ENCODE data around the gene ABI3BP. TPM values are rescaled to one million over a fixed set of nuclear protein-coding genes. Genes with fewer than 3 reads are reported as not detected.

ABI3BP gene
- total and polyA plus RNA-seq, 10 of the 15 experiments (the other 5 are each of a cell fraction or from before 2014, with no cell fraction given): 0.03 to 0.42 (median 0.11) TPM; not detected in 4

GRCh38 chr3:100706365-100706764 lies 286.9 kb downstream of the ABI3BP start:
- no peak overlapping the region for H2AFZ ChIP-seq (ENCODE audit: control insufficient read depth, low read depth, low read length)
- intact Hi-C loops (cut with micrococcal nuclease; ENCODE audit: unreplicated experiment): no loop called here
- RAD21 ChIA-PET (ENCODE audit: unreplicated experiment): interaction anchor here (1.2 kb wide), 2 partner anchors 91 to 244 kb away, joined by 3 read pairs; no protein-coding TSS in a partner anchor

GRCh38 chr3:100703865-100704264 lies 289.4 kb downstream of the ABI3BP start:
- ChIA-PET SMC1A (ENCODE audit: uncharacterized antibody, unreplicated experiment) (interaction anchor here (0.8 to 1.3 kb wide), 3 partner anchors 10 to 50 kb away, joined by 3 read pairs; no protein-coding TSS in a partner anchor), RAD21 (ENCODE audit: unreplicated experiment) (interaction anchor here (1.4 kb wide), 1 partner anchor 23 kb away, joined by 5 read pairs; no protein-coding TSS in a partner anchor), CTCF (interaction anchor here (0.8 to 1.7 kb wide), 2 partner anchors 32 to 93 kb away, joined by 3 to 7 read pairs; no protein-coding TSS in a partner anchor), POLR2A (no interaction called here)
- H3K27ac ChIP-seq (ENCODE audit: control insufficient read depth, insufficient read depth): no peak overlapping the region
- H4K20me1 ChIP-seq (ENCODE audit: control insufficient read depth, insufficient read depth): no peaks in the 10 kb centered on the region
- 46% methylated on average over 4 of the region's 4 CpGs for WGBS (ENCODE audit: insufficient coverage, insufficient replicate concordance, low lambda C conversion rate, missing lambda C conversion rate)
- intact Hi-C loops (cut with micrococcal nuclease; ENCODE audit: unreplicated experiment) (no loop called here), in situ Hi-C loops (cut with MboI) (no loop called here)
- no peak for FAIRE-seq
- no peaks in the 10 kb centered on the region for H3K27me3 ChIP-seq (replicated peaks in 1 of 2; ENCODE audit: control insufficient read depth in 2 of 2, insufficient read depth in 2 of 2, low read length in 1 of 2)
- H3K9me3 ChIP-seq (replicated peaks; ENCODE audit: control insufficient read depth, insufficient read depth, low read length): no peaks in the 10 kb centered on the region; the same call in 2 of the 3 replicates
- no peak for DNase-seq (ENCODE audit: low read depth, low spot score)
- H3K36me3 ChIP-seq (ENCODE audit: control insufficient read depth in 2 of 2, insufficient read depth in 2 of 2, low read length in 1 of 2): no peaks in the 10 kb centered on the region
- BruUV-seq (replicated peaks): no TSS peak
- no peak overlapping the region for H3K4me3 ChIP-seq
- no peak overlapping the region for H3K9ac ChIP-seq (ENCODE audit: control insufficient read depth, insufficient read depth, low read length)
- no peak overlapping the region for H3K4me2 ChIP-seq (ENCODE audit: control insufficient read depth, insufficient read depth)
- ATAC-seq: no peak
- H3K79me2 ChIP-seq (ENCODE audit: control insufficient read depth, insufficient read depth, low read length): no peaks in the 10 kb centered on the region
- H2AFZ ChIP-seq (ENCODE audit: control insufficient read depth, low read depth, low read length): no peak overlapping the region
- peaks cover 7% of the 10 kb centered on the region for H3K4me1 ChIP-seq (ENCODE audit: control insufficient read depth, insufficient read depth, low read length)
- TF ChIP-seq, protein P1, sequence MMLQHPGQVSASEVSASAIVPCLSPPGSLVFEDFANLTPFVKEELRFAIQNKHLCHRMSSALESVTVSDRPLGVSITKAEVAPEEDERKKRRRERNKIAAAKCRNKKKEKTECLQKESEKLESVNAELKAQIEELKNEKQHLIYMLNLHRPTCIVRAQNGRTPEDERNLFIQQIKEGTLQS (IDR thresholded peaks at IDR 0.05; ENCODE audit: borderline replicate concordance, extremely low read depth, low read depth, low read length): no peak
- TF ChIP-seq MYC (IDR thresholded peaks at IDR 0.05; ENCODE audit: insufficient read depth, insufficient read length, insufficient replicate concordance, low read length, severe bottlenecking): no peak
- no peak for TF ChIP-seq SMARCA5 (IDR thresholded peaks at IDR 0.05)
- no peak for TF ChIP-seq PAX5 (IDR thresholded peaks at IDR 0.05; ENCODE audit: borderline replicate concordance, low read depth, low read length)
- TF ChIP-seq SUZ12 (IDR thresholded peaks at IDR 0.05; ENCODE audit: unreplicated experiment): no peak
- no peak for TF ChIP-seq KDM1A (IDR thresholded peaks at IDR 0.05; ENCODE audit: borderline replicate concordance)
- no peak for TF ChIP-seq ATF2 (IDR thresholded peaks at IDR 0.05; ENCODE audit: low read length)
- TF ChIP-seq PML (IDR thresholded peaks at IDR 0.05; ENCODE audit: low read length): no peak
- TF ChIP-seq ZBED1 (IDR thresholded peaks at IDR 0.05; ENCODE audit: borderline replicate concordance): no peak
- TF ChIP-seq GATAD2B (conservative IDR thresholded peaks at IDR 0.05; ENCODE audit: low read depth): no peak

More at GRCh38 chr3:100706365-100706764, 286.9 kb downstream of the ABI3BP start:
- DNase-seq (ENCODE audit: low read depth, low spot score) (no peak), ATAC-seq (no peak), FAIRE-seq (no peak)
- Histone ChIP-seq H3K4me1 (ENCODE audit: control insufficient read depth, insufficient read depth, low read length) (peaks cover 9% of the 10 kb centered on the region), H3K27ac (ENCODE audit: control insufficient read depth, insufficient read depth) (no peak overlapping the region), H3K36me3 (ENCODE audit: control insufficient read depth in 2 of 2, insufficient read depth in 2 of 2, low read length in 1 of 2) (no peaks in the 10 kb centered on the region), H3K4me2 (ENCODE audit: control insufficient read depth, insufficient read depth) (no peak overlapping the region), H3K4me3 (no peak overlapping the region), H3K79me2 (ENCODE audit: control insufficient read depth, insufficient read depth, low read length) (peaks cover 19% of the 10 kb centered on the region), H3K9me3 (replicated peaks; ENCODE audit: control insufficient read depth, insufficient read depth, low read length) (no peaks in the 10 kb centered on the region; the same call in 1 of the 3 replicates), H3K27me3 (replicated peaks in 1 of 2; ENCODE audit: control insufficient read depth in 2 of 2, insufficient read depth in 2 of 2, low read length in 1 of 2) (no peaks in the 10 kb centered on the region), H3K9ac (ENCODE audit: control insufficient read depth, insufficient read depth, low read length) (no peak overlapping the region), H4K20me1 (ENCODE audit: control insufficient read depth, insufficient read depth) (no peaks in the 10 kb centered on the region)
- TF ChIP-seq SREBF1 (IDR thresholded peaks at IDR 0.05; ENCODE audit: low read length): no peak
- TF ChIP-seq MYC (IDR thresholded peaks at IDR 0.05; ENCODE audit: insufficient read depth, insufficient read length, insufficient replicate concordance, low read length, severe bottlenecking): no peak
- TF ChIP-seq GABPA (IDR thresholded peaks at IDR 0.05; ENCODE audit: low read depth): no peak
- TF ChIP-seq MAX (IDR thresholded peaks at IDR 0.05; ENCODE audit: low read depth, low read length): no peak
- ChIA-PET SMC1A (ENCODE audit: uncharacterized antibody, unreplicated experiment) (interaction anchor here (1.0 to 2.4 kb wide), 5 partner anchors 22 to 103 kb away, joined by 3 to 8 read pairs (median 4); no protein-coding TSS in a partner anchor), POLR2A (interaction anchor here (1.1 kb wide), 1 partner anchor 24 kb away, joined by 3 read pairs; no protein-coding TSS in a partner anchor), CTCF (interaction anchor here (1.3 to 1.5 kb wide), 2 partner anchors 34 to 55 kb away, joined by 4 read pairs; no protein-coding TSS in a partner anchor)
- in situ Hi-C loops (cut with MboI): no loop called here
- BruUV-seq (replicated peaks): no TSS peak
- WGBS (ENCODE audit: insufficient coverage, insufficient replicate concordance, low lambda C conversion rate, missing lambda C conversion rate): 92% methylated on average over 3 of the region's 3 CpGs
